Measurements from ENCODE around the gene NR2C2.
A peak's percentile ranks its signal among the peaks of the same experiment; 100 is the strongest.

NR2C2 gene

DNA sequence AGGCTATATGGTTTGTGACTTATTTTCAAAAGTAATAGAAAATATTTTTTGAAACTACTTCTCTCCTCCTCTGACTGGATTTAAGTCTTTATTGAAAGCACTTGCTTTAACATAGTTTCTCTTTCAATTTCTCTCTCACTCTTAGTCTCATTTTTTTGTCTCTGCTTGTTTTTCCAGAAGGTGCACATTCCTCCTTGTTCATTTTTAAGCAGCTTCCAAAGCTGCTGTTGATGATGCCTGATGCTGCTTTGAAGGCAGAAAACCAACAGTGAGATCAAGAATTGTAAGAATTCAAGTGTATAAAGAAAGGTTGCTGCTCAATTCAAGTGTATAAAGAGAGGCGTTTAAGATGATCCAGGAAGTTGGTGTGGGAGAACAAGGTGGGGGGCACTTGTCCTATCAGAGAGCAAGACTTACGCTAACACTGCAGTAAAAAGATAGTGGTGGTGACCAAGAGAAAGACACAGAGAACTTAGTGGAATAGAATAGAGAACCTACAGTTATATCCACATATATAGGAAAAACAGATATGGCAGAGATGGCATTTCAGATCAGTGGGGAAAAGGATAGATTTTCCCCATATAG, 12.1 kb downstream of the NR2C2 start:
- Histone ChIP-seq H3K9me3 (ENCODE audit: control insufficient read depth, low read length) (no peaks in the 10 kb centered on the region), H3K27ac (ENCODE audit: low read depth, low read length, severe bottlenecking) (no peak overlapping the region), H3K4me3 (ENCODE audit: extremely low read depth, insufficient read depth, low read length, poor library complexity, severe bottlenecking) (no peak overlapping the region), H3K36me3 (ENCODE audit: control insufficient read depth, insufficient read depth, low read length) (peaks cover 40% of the 10 kb centered on the region), H3K4me1 (ENCODE audit: control insufficient read depth, insufficient read depth, low read length, poor library complexity, severe bottlenecking) (no peaks in the 10 kb centered on the region)
- 89 to 94% methylated on average over 1 of the region's 2 CpGs for WGBS, 2 experiments (ENCODE audit: insufficient coverage in 2 of 2)

DNA sequence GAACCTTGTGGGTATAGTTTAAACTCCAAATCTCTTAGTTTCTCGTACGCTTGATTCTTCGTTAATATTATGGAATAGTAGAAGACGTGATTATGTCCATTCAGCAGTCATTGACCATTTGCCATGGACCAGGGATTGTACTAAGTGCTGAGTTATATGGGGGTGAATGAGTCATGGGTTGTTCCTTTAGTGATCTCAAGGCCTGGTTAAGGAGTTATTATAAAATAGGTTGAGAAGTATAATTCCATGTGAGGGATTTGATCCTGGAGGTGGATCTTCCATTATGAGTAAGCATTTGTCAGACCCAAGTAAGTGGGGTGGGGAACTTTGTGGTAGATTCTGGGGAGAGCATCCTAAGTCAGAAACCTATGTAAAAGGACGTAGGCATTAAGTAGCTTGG, 15.4 kb downstream of the NR2C2 start:
- Histone ChIP-seq H3K36me3 (ENCODE audit: control insufficient read depth, insufficient read depth, low read length) (peaks cover 58% of the 10 kb centered on the region), H3K4me1 (ENCODE audit: control insufficient read depth, insufficient read depth, low read length, poor library complexity, severe bottlenecking) (no peaks in the 10 kb centered on the region), H3K4me3 (ENCODE audit: extremely low read depth, insufficient read depth, low read length, poor library complexity, severe bottlenecking) (no peak overlapping the region), H3K9me3 (ENCODE audit: control insufficient read depth, low read length) (peaks cover 4% of the 10 kb centered on the region), H3K27ac (ENCODE audit: low read depth, low read length, severe bottlenecking) (no peak overlapping the region)
- 96 to 100% methylated on average over 4 to 5 of the region's 5 CpGs for WGBS, 2 experiments (ENCODE audit: insufficient coverage in 2 of 2)

DNA sequence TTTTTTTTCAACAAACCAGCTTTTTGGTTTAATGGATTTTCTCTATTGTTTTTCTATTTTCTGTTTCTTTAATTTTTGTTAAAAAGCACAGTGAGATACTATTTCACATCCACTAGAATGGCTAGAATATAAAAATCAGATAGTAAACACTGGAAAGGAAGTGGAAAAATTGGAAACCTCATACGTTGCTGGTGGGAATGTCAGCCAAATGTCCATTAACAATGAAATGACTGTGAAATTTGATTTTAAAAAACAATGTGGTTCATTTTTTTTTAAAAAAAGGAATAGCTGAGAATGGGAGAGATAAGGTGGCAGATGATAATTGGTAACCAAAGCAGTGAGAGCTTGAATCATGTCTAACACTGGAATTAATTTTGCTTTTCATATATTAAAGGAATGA, 19.9 kb downstream of the NR2C2 start:
- WGBS, 2 experiments (ENCODE audit: insufficient coverage in 2 of 2), result 92 to 100% methylated on average over 1 of the region's 1 CpG
- Histone ChIP-seq H3K36me3 (ENCODE audit: control insufficient read depth, insufficient read depth, low read length) (peaks cover 56% of the 10 kb centered on the region), H3K9me3 (ENCODE audit: control insufficient read depth, low read length) (peaks cover 4% of the 10 kb centered on the region), H3K4me3 (ENCODE audit: extremely low read depth, insufficient read depth, low read length, poor library complexity, severe bottlenecking) (no peak overlapping the region), H3K4me1 (ENCODE audit: control insufficient read depth, insufficient read depth, low read length, poor library complexity, severe bottlenecking) (no peaks in the 10 kb centered on the region), H3K27ac (ENCODE audit: low read depth, low read length, severe bottlenecking) (no peak overlapping the region)

DNA sequence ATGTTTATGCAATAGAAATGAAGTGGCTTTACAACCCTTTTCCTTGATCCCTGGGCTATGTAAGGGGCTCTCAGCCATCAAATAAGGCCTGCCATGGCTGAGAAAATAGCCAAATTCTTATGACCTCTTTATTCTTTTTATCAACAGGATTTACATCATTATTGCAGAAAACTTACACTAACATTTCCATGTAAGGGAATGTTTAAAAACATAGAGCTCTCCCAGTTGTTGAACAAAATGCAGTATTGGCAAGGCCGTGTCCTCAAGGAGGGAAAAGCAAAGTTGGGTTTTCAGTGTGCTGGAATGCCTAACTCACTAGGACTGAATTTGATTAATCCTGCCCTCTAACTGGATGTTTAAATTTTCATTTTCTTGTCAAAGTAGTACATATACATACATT, 22.3 kb downstream of the NR2C2 start:
- no peaks in the 10 kb centered on the region for H3K4me1 ChIP-seq (ENCODE audit: control insufficient read depth, insufficient read depth, low read length, poor library complexity, severe bottlenecking)
- peaks cover 69% of the 10 kb centered on the region for H3K36me3 ChIP-seq (ENCODE audit: control insufficient read depth, insufficient read depth, low read length)
- H3K27ac ChIP-seq (ENCODE audit: low read depth, low read length, severe bottlenecking), result no peak overlapping the region
- WGBS, 2 experiments (ENCODE audit: insufficient coverage in 2 of 2), result no CpG with 5 or more reads among the region's 1 CpG
- H3K4me3 ChIP-seq (ENCODE audit: extremely low read depth, insufficient read depth, low read length, poor library complexity, severe bottlenecking), result no peak overlapping the region
- peaks cover 12% of the 10 kb centered on the region for H3K9me3 ChIP-seq (ENCODE audit: control insufficient read depth, low read length)

DNA sequence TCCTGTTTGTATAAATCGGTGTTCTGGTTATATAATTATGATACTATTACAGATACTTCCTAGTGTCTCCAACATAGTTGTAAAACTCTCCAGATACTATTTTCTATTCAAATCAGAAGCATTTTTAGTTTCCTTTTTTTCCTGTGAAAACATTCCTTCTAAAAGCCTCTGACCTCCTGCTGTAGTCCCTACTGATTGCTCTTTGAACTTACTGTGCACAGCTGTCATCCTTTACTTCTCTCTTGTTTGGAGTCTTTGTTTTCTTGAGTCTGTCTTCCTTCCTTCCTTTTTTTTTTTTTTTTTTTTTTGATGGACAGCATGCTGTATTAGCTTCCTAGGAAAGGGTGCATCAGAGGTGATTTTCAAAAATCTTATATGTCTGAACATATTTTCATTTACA, 28.9 kb downstream of the NR2C2 start:
- Histone ChIP-seq H3K9me3 (ENCODE audit: control insufficient read depth, low read length) (peaks cover 8% of the 10 kb centered on the region), H3K4me3 (ENCODE audit: extremely low read depth, insufficient read depth, low read length, poor library complexity, severe bottlenecking) (no peak overlapping the region), H3K36me3 (ENCODE audit: control insufficient read depth, insufficient read depth, low read length) (peaks cover 50% of the 10 kb centered on the region), H3K4me1 (ENCODE audit: control insufficient read depth, insufficient read depth, low read length, poor library complexity, severe bottlenecking) (peaks cover 6% of the 10 kb centered on the region), H3K27ac (ENCODE audit: low read depth, low read length, severe bottlenecking) (peak overlapping the region; percentile 16)
- WGBS, 2 experiments (ENCODE audit: insufficient coverage in 2 of 2), result no CpG with 5 or more reads among the region's 1 CpG

DNA sequence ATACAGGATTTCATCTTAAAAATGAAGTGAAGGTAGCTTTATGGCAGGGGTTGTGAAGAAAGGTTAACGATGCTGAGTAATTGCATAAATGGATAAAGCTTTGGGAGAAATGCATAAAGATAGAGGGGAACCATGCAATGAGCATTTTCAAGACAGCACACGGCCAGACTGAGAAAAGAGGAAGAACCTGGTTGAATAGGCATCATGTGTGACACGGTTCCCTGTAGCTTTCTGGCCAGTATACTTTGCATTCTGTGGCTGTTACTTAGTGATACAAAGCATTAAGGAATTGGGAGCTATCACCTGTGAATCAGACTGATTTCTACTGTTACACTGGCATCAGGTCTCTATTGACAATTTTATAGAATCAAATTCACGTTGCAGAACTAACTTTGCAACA, 33.3 kb downstream of the NR2C2 start:
- H3K4me3 ChIP-seq (ENCODE audit: extremely low read depth, insufficient read depth, low read length, poor library complexity, severe bottlenecking), result no peak overlapping the region
- H3K4me1 ChIP-seq (ENCODE audit: control insufficient read depth, insufficient read depth, low read length, poor library complexity, severe bottlenecking), result peaks cover 5% of the 10 kb centered on the region
- H3K9me3 ChIP-seq (ENCODE audit: control insufficient read depth, low read length), result peaks cover 6% of the 10 kb centered on the region
- no peak overlapping the region for H3K27ac ChIP-seq (ENCODE audit: low read depth, low read length, severe bottlenecking)
- 79 to 93% methylated on average over 3 of the region's 4 CpGs for WGBS, 2 experiments (ENCODE audit: insufficient coverage in 2 of 2)
- H3K36me3 ChIP-seq (ENCODE audit: control insufficient read depth, insufficient read depth, low read length), result peaks cover 30% of the 10 kb centered on the region

DNA sequence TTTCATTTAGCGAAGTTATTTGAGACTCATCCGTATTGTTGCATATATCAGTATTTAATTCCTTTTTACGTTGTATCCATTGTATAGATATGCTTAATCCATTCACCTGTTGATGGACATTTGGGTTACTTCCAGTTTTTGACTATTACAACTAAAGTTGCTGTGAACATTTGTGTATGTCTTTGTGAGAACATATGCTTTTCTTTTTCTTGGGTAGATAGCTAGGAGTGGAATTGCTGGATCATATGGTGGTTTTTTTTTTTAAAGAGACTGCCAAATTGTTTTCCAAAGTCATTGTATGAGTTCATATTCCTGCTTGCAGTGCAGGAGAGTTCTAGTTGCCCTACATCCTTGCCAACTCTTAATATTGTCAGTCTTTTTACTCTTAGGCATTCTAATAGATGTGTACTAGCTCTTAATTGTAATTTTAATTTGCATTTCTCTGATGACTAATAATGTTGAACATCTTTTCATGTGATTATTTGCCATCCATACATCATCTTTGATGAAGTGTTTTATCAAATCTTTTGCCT, 37.3 kb downstream of the NR2C2 start:
- WGBS, 2 experiments (ENCODE audit: insufficient coverage in 2 of 2), result 100% methylated on average over 2 of the region's 3 CpGs; no CpG with 5 or more reads in 1 of the 2 experiments

DNA sequence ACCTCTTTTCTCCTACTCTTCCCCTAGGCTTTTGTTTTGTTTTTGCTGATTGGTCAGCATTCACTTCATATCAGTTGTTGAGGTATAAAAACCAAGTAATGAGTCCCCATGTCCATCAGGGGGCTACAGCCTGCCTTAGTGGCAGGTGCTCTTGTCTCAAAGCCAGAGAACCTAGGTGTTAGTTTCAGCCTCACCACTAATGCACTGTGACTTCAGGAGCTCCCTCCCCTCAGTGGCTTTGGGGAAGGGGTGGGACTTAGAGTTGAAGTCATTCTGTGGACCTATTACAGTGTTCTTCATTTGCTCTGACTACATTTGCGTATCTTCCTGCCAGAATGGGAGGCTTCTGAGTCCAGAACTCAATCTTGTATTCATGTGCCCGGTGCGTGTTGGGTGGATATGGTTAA, 41.6 kb downstream of the NR2C2 start:
- Histone ChIP-seq H3K27ac (ENCODE audit: low read depth, low read length, severe bottlenecking) (no peak overlapping the region), H3K4me1 (ENCODE audit: control insufficient read depth, insufficient read depth, low read length, poor library complexity, severe bottlenecking) (no peaks in the 10 kb centered on the region), H3K9me3 (ENCODE audit: control insufficient read depth, low read length) (peaks cover 6% of the 10 kb centered on the region), H3K4me3 (ENCODE audit: extremely low read depth, insufficient read depth, low read length, poor library complexity, severe bottlenecking) (no peak overlapping the region), H3K36me3 (ENCODE audit: control insufficient read depth, insufficient read depth, low read length) (peaks cover 4% of the 10 kb centered on the region)
- WGBS, 2 experiments (ENCODE audit: insufficient coverage in 2 of 2), result 90 to 100% methylated on average over 1 to 3 of the region's 3 CpGs

More for the DNA sequence above, 37.3 kb downstream of the NR2C2 start:
- Histone ChIP-seq H3K27ac (ENCODE audit: low read depth, low read length, severe bottlenecking) (no peak overlapping the region), H3K4me3 (ENCODE audit: extremely low read depth, insufficient read depth, low read length, poor library complexity, severe bottlenecking) (no peak overlapping the region), H3K9me3 (ENCODE audit: control insufficient read depth, low read length) (peaks cover 6% of the 10 kb centered on the region), H3K36me3 (ENCODE audit: control insufficient read depth, insufficient read depth, low read length) (peaks cover 15% of the 10 kb centered on the region), H3K4me1 (ENCODE audit: control insufficient read depth, insufficient read depth, low read length, poor library complexity, severe bottlenecking) (no peaks in the 10 kb centered on the region)

DNA sequence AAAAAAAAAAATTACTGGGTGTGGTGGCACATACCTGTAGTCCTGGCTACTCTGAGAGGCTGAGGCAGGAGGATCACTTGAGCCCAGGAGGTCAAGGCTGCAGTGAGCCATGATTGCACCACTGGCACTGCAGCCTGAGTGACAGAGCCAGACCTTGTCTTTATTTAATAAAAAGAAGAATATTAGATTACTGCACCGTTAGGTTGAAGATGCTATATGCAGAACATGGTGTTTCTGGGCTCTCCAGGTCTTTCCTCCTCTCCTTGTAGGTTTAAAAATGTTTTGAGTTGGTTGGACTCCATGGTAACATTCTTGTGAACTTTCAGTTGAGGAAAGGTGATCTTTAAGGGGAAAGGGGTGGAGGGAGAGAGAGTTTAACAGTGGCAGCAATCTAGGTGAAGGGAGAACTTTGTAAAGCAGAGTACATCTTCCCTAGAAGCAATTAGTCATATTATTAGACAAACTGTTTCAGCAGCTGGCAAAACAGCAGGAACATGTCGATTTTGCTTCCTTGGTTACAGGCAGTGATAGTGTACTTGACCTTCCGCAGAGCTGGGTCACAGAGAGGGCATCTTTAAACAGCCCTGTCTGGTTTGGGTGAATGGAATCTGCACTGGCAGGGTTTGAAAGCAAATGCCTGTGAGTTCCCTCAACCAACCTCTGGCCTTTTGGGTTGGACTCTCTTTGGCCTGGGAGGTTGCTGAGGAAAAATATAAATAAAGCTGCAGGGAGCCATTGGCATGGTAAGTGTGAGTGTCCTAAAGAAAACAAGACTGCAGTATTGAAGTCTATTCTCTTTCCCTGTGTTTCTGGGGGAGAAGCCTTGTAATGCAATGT, 42.8 kb downstream of the NR2C2 start:
- H3K36me3 ChIP-seq (ENCODE audit: control insufficient read depth, insufficient read depth, low read length), result no peaks in the 10 kb centered on the region
- no peaks in the 10 kb centered on the region for H3K9me3 ChIP-seq (ENCODE audit: control insufficient read depth, low read length)
- 56% methylated on average over 3 of the region's 3 CpGs; no CpG with 5 or more reads in 1 of the 2 experiments for WGBS, 2 experiments (ENCODE audit: insufficient coverage in 2 of 2)
- H3K27ac ChIP-seq (ENCODE audit: low read depth, low read length, severe bottlenecking), result no peak overlapping the region
- no peaks in the 10 kb centered on the region for H3K4me1 ChIP-seq (ENCODE audit: control insufficient read depth, insufficient read depth, low read length, poor library complexity, severe bottlenecking)
- H3K4me3 ChIP-seq (ENCODE audit: extremely low read depth, insufficient read depth, low read length, poor library complexity, severe bottlenecking), result no peak overlapping the region

DNA sequence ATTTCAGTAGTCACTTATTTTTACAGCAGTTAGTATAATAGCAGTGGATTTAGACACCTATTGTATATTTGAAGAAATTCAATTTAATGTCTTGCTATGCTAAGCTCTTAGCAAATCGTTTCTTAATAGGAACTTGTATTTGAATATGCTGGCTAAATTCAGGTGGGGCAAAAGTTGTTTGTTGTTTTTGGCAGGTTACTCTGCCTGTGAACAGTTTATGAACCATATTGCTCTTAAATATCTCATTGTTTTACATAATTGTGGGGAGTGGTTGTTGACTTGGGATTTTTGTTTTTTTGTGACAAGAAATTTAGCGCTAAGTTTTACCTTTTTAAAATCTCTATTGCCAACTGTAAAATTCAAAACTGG, 43.4 kb downstream of the NR2C2 start:
- Histone ChIP-seq H3K9me3 (ENCODE audit: control insufficient read depth, low read length) (no peaks in the 10 kb centered on the region), H3K4me1 (ENCODE audit: control insufficient read depth, insufficient read depth, low read length, poor library complexity, severe bottlenecking) (no peaks in the 10 kb centered on the region), H3K4me3 (ENCODE audit: extremely low read depth, insufficient read depth, low read length, poor library complexity, severe bottlenecking) (no peak overlapping the region), H3K27ac (ENCODE audit: low read depth, low read length, severe bottlenecking) (no peak overlapping the region), H3K36me3 (ENCODE audit: control insufficient read depth, insufficient read depth, low read length) (no peaks in the 10 kb centered on the region)
- WGBS, 2 experiments (ENCODE audit: insufficient coverage in 2 of 2), result 38 to 40% methylated on average over 1 of the region's 2 CpGs
